GM15510 (cell line): ENCODE results near the gene FHAD1.

Source experiments
- POLR2A ChIP-seq: IDR thresholded peaks from 3 replicates; pipeline ENCODE4 v1.6.1; 2011; ENCODE audit warnings: borderline replicate concordance; ENCODE audit not compliant: insufficient read length; ENCODE audit errors: extremely low read depth

The FHAD1 gene

DNA sequence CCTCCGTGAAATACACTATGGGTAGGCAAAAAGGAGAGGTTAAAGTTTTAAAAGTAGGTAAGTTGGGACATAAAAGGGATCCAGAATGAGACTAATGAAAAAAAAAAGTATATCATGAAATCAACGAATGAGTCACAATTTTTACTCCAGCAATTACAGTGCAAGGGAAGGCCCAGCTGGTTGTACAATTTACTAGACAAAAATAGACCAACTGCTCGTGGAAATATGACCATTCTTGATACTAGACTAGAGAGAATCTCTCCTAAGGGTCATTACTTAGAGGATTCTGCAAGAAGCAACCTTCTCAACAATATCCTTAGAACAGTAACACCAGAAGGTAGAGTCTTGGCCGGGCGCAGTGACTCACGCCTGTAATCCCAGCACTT lies 107.5 kb downstream of the FHAD1 start:
- no peak for TF ChIP-seq POLR2A

DNA sequence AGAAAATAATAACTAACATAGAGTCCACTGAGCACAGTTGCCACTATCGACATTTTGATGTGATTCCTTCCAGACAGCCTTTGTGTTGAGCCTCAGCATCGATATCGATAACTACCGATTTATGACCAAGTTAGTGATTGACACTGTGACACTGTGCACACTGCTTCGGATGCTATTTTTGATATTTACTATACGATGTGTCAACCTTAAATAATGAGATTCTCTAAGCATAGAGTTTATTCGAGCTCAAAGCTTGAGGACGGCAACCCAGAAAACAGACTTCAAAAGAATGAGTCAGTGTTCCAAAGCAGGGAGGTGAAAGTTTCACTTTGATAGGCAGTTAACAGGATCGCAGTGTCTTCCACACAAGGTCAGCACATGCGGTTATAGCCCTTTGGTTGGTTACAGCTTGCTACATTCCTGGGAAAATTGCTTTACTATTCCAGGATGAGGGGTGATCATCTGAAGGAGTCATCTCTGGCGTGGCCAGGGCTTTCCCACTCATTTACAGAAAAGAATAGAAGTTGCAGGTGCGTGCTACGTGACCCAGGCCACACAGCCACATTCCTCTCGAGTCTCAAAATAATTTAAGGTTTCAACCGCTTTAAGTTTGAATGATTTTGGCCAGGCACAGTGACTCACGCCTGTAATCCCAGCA lies 109.1 kb downstream of the FHAD1 start:
- TF ChIP-seq POLR2A = no peak

DNA sequence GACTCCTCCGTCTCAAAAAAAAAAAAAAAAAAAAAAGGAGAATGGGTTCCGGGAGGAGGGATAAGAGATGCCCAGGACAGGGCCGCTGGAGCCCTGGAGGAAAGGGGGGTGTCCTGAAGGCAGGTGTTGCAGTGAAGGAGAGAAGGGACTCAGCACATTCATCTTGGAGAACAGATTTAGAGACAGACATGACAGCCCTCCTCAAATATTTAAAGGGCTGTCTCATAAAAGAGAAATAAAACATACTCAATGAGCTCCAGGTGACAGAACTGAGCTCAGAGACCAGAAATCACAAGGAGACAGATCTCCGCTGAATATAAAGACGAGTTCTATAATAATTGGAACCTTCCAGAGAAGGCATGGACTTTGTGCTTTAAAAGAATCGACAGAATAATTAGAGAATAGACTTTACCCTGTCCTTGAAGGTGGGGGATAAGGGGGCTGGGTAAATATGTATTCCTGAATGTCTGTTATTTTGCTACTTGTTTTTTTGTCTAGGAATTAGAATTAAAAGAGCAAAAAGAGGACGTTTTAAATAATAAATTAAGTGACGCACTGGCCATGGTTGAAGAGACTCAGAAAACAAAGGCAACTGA lies 110.7 kb downstream of the FHAD1 start:
- no peak for TF ChIP-seq POLR2A

DNA sequence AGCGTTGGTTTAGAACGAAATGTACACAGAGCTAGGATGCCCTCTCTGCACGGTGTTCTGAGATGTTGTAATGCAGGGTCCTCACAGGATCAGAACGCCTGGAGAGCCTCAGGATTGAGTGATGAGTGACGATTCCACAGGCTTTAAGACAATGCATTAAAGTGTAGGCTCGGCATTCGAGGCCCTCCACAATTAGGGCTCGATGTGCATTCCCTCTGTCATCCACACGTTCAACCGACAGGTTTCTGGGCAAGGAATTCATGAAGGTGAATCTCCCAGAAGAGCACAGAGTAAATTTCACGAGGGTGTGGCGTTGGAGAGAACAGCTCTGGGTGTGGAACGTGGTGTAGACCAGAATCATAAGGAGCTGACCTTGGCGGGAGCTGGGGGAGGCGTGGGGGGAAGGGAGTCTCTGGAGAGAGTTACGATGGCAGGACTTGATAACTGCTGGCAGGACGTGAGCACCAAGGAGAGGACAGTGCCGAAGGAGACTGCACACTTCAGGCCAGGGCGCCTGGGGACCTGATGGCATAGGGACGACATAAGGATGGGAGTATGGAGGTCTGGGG lies 111.6 kb downstream of the FHAD1 start:
- TF ChIP-seq POLR2A = no peak

DNA sequence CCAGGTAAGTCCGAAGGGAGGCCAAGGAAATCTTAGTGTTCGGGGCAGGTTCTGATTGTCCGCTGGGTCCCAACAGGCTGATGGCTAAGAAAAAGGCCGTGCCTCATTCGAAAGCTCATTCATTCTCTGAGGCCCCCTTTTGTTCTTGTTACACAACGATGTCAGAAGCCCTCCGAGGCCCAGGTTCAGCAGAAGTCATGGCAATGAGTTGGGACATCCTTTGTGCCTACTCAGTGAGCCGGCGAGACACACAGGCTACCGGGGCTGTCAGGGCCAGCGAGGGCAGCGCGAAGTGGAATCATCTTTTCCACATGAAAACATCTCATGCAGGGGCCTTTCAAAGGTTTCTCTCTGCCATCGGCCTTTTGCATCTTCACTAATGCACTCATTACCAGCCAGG lies 113.7 kb downstream of the FHAD1 start:
- TF ChIP-seq POLR2A = no peak

DNA sequence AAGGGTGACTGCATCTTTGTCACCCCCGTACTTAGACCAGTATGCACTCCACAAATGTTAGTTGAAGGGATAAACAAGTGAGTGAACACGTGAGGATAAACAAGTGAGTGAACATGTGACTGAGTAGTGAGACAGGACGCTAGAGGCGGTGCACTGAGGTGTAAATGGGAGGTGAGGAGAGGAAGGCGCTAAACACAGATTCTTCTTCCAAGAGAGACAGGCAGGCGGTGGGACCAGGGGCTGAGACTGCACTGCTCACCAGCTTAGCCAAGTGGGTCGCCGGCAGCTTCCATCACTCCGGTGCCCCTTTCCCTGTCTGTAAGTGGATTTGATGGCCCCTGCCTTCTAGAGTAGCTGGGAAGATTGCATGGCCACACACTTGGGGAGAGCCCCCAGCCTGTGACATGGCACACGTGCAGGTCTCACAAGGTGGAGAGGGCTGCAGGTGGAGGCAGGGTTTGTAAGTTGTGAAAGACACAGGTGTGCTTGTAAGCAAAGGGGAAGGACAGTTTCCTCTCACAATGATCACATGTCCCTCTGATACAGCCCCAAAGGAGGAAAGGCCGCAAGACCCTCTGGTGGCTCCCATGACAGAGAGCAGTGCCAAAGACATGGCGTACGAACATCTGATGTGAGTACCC lies 115.2 kb downstream of the FHAD1 start:
- TF ChIP-seq POLR2A = no peak

DNA sequence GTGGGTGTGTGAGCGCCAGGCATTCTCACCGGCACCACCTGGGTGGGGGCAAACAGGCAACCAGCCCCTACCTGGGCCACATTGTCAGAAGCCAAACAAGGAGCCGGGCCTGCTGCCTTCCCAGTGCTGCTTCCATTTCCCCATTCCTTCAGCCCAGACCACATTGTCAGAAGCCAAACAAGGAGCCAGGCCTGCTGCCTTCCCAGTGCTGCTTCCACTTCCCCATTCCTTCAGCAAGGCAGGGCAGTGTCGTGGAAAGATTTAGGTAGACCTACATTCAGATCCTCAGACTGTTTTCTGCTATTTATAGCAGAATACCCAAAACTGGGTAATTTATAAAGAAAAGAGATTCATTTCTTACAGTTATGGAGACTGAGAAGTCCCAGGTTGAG lies 115.7 kb downstream of the FHAD1 start:
- no peak for TF ChIP-seq POLR2A

DNA sequence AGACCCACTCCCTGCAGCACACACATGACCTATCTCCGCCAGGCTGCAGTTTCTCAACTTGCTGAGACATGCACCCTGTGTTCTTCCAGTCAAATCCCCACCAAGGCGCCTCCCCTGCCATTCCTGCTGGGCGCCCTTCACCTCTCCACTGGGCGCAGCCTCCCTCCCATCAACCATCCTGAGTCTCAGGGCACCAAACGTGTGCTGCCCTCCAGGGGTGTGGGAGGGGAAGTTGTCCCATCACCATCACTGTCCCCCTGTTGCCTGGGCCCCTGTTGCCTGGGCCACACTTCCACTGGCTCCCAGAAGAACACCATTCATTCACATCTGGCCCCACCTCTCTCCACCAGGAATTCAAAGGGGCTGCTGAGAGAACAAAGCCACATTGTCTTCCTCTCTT lies 117.7 kb downstream of the FHAD1 start:
- no peak for TF ChIP-seq POLR2A

DNA sequence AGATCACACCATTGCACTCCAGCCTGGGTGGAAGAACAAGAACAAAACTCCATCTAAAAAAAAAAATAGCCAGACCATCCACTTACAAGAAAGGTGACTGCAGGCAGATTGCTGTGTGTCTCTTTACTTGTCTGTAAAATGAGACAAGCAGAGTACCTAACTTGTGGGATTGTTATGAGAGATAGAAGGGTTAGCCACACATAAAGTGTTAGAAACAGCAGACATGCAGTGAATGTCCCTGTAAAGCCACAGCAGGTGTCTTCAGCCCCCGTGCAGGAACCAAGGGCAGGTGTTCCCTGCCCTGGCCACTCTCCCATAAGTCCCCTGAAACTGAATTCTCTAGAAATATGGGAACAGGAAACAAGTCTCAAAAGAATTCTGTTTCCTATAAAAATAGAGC lies 121.9 kb downstream of the FHAD1 start:
- no peak for TF ChIP-seq POLR2A

DNA sequence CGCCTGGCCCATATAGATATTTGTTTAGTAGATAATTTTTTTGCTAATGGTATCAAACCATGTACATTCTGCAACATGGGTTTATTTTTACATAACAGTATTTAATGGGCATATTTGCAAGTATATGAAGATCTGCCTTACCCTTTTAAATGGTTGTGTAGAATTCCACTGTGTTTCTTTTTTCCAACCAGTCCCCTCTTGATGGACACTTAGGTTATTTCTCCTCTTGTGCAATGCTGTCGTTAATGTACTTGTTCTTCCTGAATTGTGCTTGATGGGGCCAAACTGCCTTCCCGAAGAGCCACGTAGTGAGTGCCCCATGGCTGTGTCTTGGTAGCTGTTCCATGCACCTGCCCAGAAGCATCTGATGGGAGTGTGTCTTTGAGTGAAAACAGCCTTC lies 123.2 kb downstream of the FHAD1 start:
- TF ChIP-seq POLR2A = no peak

DNA sequence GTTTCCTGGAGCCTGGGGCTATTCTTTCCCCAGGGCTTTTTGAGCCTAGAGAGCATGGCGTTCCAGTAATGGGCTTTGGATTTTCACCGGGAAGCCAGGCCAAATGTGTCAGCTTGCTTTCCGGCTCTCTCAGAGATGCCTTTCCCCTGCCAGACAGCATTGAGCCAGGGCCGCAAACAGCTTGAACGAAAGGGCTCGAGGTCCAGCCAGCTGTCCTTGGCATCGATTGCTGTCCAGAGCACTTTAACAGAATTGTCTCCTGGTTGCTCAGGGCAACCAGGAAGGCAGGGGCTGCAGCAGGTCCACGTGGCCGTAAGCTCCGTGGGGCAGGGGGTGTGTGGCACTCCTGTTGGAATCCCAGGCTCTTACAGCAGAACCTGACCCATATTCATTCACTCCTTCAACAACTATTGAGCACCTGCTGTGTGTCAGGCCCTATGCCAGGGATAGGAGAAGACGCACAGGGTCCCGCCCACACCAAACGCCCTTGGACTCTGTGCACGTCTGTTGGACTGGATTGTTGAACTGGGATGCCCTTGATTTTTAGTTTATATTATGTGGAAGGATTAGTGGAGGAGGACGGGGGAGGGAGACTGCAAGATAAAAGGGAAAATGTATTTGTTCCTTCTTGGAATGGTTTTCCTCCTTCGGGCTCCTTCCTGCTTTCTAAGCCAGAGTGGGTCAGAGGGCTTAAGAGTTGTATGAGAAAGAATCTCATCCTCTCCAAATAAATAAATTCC lies 123.9 kb downstream of the FHAD1 start:
- no peak for TF ChIP-seq POLR2A

DNA sequence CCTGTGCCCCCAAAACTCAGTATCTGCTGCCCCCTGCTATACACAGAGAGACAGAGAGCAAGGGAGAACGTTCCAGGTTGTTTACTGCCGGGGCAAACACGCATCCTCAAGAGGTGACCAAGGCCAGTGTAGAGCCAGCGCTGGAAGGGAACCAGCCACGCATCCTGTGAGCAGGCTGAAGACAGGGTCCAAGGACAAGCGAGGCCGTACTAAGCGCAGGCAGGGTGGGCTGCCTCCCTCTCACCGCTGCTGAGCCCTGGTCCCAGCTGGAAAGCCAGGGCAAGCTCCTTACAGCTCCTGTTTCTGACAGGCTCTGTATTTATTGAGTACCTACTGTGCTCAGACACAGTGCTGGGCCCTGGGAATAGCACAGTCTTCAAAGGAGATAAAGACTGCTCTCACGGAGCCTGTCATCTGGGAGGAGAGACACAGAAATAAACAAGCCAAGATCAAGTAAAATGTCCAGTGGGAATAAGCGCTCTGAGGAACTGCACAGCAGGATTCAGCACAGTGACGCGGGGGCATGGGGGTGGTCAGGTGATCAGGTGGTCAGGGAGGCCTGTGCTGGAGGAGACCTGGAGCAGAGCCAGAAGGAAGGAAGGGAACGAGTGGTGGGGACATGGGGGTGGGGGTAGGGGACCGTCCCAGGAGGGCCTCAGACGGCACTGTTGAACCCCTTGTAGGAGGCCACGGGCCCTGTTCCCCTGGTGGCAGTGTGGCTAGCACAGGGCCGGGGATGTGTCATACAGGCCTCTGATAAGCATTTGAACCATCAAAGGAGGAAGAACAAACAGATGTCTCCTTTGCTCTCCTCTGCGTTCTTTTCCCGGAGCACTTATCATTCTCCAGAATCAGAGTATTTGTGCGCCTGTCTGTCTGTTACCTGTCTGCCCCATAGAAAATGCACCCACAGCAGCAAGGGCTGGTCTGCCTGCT lies 124.9 kb downstream of the FHAD1 start:
- no peak for TF ChIP-seq POLR2A

DNA sequence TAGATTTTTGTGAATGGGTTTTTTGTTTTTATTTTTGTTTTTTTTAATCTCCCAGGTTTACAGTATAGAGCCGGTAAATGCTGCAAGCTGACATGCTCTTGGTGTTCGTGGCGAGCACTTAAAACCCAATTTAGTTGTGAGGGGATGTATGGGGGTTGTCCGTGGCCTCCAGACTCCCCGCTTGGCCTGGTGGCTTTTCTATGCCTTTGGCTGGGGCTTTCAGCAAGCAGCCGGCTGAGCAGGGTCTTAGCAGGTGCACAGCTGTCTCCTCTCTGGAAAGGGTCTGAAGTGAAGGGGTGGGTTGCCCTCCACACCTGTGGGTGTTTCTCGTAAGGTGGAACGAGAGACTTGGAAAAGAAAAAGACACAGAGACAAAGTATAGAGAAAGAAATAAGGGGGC lies 131.7 kb downstream of the FHAD1 start:
- no peak for TF ChIP-seq POLR2A
